Measurements from ENCODE around the gene ALDH3A2.
A peak's percentile ranks its signal among the peaks of the same experiment; 100 is the strongest.

The ALDH3A2 gene

DNA sequence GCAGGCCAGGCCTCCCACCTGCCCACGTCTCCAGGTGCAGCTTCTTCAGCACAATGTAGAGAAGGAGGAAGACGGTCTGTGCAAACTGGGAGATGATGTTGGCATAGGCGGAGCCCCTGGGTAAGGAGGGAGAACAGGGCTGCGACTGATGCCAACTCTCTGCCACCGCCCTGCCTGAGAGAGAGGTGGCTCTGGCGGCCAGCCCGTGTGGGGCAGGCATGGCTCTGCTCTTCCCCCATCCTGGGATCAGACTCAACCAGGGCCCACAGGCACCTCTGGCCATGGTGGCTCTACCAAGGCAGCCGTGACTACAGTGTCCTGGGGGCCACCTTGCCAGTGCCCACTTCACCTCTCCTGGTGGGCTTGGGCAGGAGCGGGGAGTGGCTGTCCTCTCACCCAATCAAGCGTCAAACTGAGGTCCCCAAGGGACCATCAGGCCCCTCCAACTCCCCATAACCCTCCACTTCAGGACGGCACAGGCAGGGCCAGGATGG lies 59.2 kb downstream of the ALDH3A2 start:
- Histone ChIP-seq H3K36me3 (ENCODE audit: control insufficient read depth in 2 of 2, insufficient read depth in 1 of 2, low read length in 2 of 2) (no peaks in the 10 kb centered on the region), H3K9me3 (ENCODE audit: control insufficient read depth, insufficient read depth, low read depth, low read length) (no peaks in the 10 kb centered on the region), H3K4me1 (ENCODE audit: control insufficient read depth, insufficient read depth, low read length) (no peaks in the 10 kb centered on the region), H3K4me3 (ENCODE audit: low read depth, low read length) (no peak overlapping the region), H3K27ac (ENCODE audit: extremely low read depth, low read depth, low read length) (0 out of 2 replicates have a peak overlapping the region, but pooled peaks have one; percentile 37)
- TF ChIP-seq YY2 (tag by site-specific recombination; IDR thresholded peaks at IDR 0.05) (no peak), ZNF677 (tag by site-specific recombination; IDR thresholded peaks at IDR 0.05) (no peak), EGR2 (tag by site-specific recombination; IDR thresholded peaks at IDR 0.05; ENCODE audit: low read depth) (no peak), HOXD13 (CRISPR knock-in tag; IDR thresholded peaks at IDR 0.05; ENCODE audit: borderline replicate concordance) (no peak), SCRT2 (tag by site-specific recombination; IDR thresholded peaks at IDR 0.05) (no peak), ZNF530 (tag by site-specific recombination; IDR thresholded peaks at IDR 0.05; ENCODE audit: low read depth) (no peak), REPIN1 (tag by site-specific recombination; IDR thresholded peaks at IDR 0.05; ENCODE audit: low read depth) (no peak), GLIS1 (tag by site-specific recombination; IDR thresholded peaks at IDR 0.05) (no peak), HOXC10 (CRISPR knock-in tag; IDR thresholded peaks at IDR 0.05) (no peak), ZFHX2 (tag by site-specific recombination; conservative IDR thresholded peaks at IDR 0.05) (no peak), WT1 (tag by site-specific recombination; IDR thresholded peaks at IDR 0.05) (no peak), ZBTB26 (tag by site-specific recombination; optimal IDR thresholded peaks at IDR 0.05) (no peak), REST (tag by site-specific recombination; IDR thresholded peaks at IDR 0.05) (no peak), ZNF140 (tag by site-specific recombination; IDR thresholded peaks at IDR 0.05) (no peak), ZFP37 (tag by site-specific recombination; IDR thresholded peaks at IDR 0.05) (no peak), ZNF354C (tag by site-specific recombination; IDR thresholded peaks at IDR 0.05; ENCODE audit: borderline replicate concordance, low read depth) (no peak), ZFP41 (tag by site-specific recombination; IDR thresholded peaks at IDR 0.05; ENCODE audit: borderline replicate concordance) (no peak)
- TF ChIP-seq, protein P1, sequence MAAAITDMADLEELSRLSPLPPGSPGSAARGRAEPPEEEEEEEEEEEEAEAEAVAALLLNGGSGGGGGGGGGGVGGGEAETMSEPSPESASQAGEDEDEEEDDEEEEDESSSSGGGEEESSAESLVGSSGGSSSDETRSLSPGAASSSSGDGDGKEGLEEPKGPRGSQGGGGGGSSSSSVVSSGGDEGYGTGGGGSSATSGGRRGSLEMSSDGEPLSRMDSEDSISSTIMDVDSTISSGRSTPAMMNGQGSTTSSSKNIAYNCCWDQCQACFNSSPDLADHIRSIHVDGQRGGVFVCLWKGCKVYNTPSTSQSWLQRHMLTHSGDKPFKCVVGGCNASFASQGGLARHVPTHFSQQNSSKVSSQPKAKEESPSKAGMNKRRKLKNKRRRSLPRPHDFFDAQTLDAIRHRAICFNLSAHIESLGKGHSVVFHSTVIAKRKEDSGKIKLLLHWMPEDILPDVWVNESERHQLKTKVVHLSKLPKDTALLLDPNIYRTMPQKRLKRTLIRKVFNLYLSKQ (tag by site-specific recombination; IDR thresholded peaks at IDR 0.05; ENCODE audit: borderline replicate concordance), result no peak
- POLR2A ChIA-PET, result no interaction called here
- CTCF ChIA-PET, result interaction anchor here (2.0 kb wide), 1 partner anchor 59 kb away, joined by 6 read pairs; no protein-coding TSS in a partner anchor

GRCh38 chr17:19708431-19709175 lies 60.1 kb downstream of the ALDH3A2 start:
- H3K9me3 ChIP-seq (ENCODE audit: control insufficient read depth, insufficient read depth, low read depth, low read length), result no peaks in the 10 kb centered on the region
- POLR2A ChIA-PET, result no interaction called here
- H3K4me1 ChIP-seq (ENCODE audit: control insufficient read depth, insufficient read depth, low read length), result no peaks in the 10 kb centered on the region
- CTCF ChIA-PET, result interaction anchor here (0.9 to 2.0 kb wide), 3 partner anchors 58 to 346 kb away, joined by 3 to 6 read pairs (median 3); partner anchors contain the start of gene B9D1
- H3K27ac ChIP-seq (ENCODE audit: extremely low read depth, low read depth, low read length), result no peak overlapping the region
- H3K4me3 ChIP-seq (ENCODE audit: low read depth, low read length), result no peak overlapping the region
- H3K36me3 ChIP-seq (ENCODE audit: control insufficient read depth in 2 of 2, insufficient read depth in 1 of 2, low read length in 2 of 2), result no peaks in the 10 kb centered on the region
- TF ChIP-seq ZNF548 (tag by site-specific recombination; IDR thresholded peaks at IDR 0.05) (no peak), BCL11B (tag by site-specific recombination; IDR thresholded peaks at IDR 0.05; ENCODE audit: low read depth) (no peak), ZNF10 (tag by site-specific recombination; IDR thresholded peaks at IDR 0.05) (no peak), ZNF302 (tag by site-specific recombination; IDR thresholded peaks at IDR 0.05; ENCODE audit: low read depth) (no peak), ZNF37A (tag by site-specific recombination; IDR thresholded peaks at IDR 0.05) (no peak), ZNF350 (tag by site-specific recombination; IDR thresholded peaks at IDR 0.05) (no peak), ZNF664 (tag by site-specific recombination; IDR thresholded peaks at IDR 0.05) (no peak), ZNF626 (tag by site-specific recombination; IDR thresholded peaks at IDR 0.05) (no peak)
- TF ChIP-seq, protein P2, sequence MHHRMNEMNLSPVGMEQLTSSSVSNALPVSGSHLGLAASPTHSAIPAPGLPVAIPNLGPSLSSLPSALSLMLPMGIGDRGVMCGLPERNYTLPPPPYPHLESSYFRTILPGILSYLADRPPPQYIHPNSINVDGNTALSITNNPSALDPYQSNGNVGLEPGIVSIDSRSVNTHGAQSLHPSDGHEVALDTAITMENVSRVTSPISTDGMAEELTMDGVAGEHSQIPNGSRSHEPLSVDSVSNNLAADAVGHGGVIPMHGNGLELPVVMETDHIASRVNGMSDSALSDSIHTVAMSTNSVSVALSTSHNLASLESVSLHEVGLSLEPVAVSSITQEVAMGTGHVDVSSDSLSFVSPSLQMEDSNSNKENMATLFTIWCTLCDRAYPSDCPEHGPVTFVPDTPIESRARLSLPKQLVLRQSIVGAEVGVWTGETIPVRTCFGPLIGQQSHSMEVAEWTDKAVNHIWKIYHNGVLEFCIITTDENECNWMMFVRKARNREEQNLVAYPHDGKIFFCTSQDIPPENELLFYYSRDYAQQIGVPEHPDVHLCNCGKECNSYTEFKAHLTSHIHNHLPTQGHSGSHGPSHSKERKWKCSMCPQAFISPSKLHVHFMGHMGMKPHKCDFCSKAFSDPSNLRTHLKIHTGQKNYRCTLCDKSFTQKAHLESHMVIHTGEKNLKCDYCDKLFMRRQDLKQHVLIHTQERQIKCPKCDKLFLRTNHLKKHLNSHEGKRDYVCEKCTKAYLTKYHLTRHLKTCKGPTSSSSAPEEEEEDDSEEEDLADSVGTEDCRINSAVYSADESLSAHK (tag by site-specific recombination; IDR thresholded peaks at IDR 0.05), result no peak
